Heart left ventricle (tissue), 16 donors: ENCODE data around the gene CCNL2. TPM values are rescaled to one million over a fixed set of nuclear protein-coding genes. Genes with fewer than 3 reads are reported as not detected.

Experiments used
- ATAC-seq, 4 donors: fragments of 200-7000 bp; cut with Tn5 transposase; one replicate each; pipeline ENCODE4 v1.9.1; 2020 to 2022; ENCODE audit warnings: moderate library complexity in 4 of 4, mild to moderate bottlenecking in 3 of 4, moderate number of reproducible peaks in 1 of 4
- DNase-seq, 5 donors: peaks; one replicate each; pipeline ENCODE4 v3.0.0-alpha.2; 2020
- H3K27ac ChIP-seq, 12 donors: fragments of 200-600 bp; sonication (generic) in 4 of 12; one replicate each; pipeline versions ENCODE4 v1.5.0 to v1.8.0; 2016 to 2022; ENCODE audit warnings: mild to moderate bottlenecking in 2 of 12
- H3K27me3 ChIP-seq, 9 donors: fragments of 200-600 bp; sonication (generic) in 2 of 9; one replicate each; pipeline versions ENCODE4 v1.5.1 to v1.8.0; 2016 to 2022; ENCODE audit warnings: mild to moderate bottlenecking in 3 of 9
- H3K36me3 ChIP-seq, 9 donors: fragments of 200-600 bp; sonication (generic) in 2 of 9; one replicate each; pipeline versions ENCODE4 v1.5.0 to v1.8.0; 2018 to 2022; ENCODE audit warnings: mild to moderate bottlenecking in 2 of 9
- H3K4me1 ChIP-seq, 12 donors: fragments of 200-600 bp; sonication (generic) in 4 of 12; one replicate each; pipeline versions ENCODE4 v1.5.0 to v1.8.0; 2016 to 2022; ENCODE audit warnings: mild to moderate bottlenecking in 3 of 12
- H3K4me3 ChIP-seq, 12 donors: fragments of 200-600 bp; sonication (generic) in 4 of 12; one replicate each; pipeline versions ENCODE4 v1.5.0 to v1.8.0; 2017 to 2022; ENCODE audit warnings: mild to moderate bottlenecking in 9 of 12, moderate library complexity in 4 of 12
- H3K9me3 ChIP-seq, 12 donors: fragments of 200-600 bp; sonication (generic) in 4 of 12; one replicate each; pipeline versions ENCODE4 v1.5.0 to v1.8.0; 2016 to 2022; ENCODE audit warnings: mild to moderate bottlenecking in 1 of 12
- POLR2A ChIP-seq, 2 donors: fragments of 450-650 bp; IDR thresholded peaks; one replicate each; pipeline ENCODE4 v1.6.1; 2017; ENCODE audit warnings: antibody characterized with exemption in 2 of 2, mild to moderate bottlenecking in 2 of 2, moderate library complexity in 2 of 2
- WGBS, 4 donors: extraction: QIAGEN DNeasy Blood & Tissue Kit in 2 of 4; methylation state at CpG; one replicate each; pipeline versions ENCODE4 v1.1.5 to v1.1.7; 2013 to 2018; 5-methylcytosine and 5-hydroxymethylcytosine counted together
- intact Hi-C, 10 donors: fragments of 100-400 bp; cut with DNase I; formaldehyde crosslinking; loops; one replicate each; pipeline versions ENCODE4 v1.11.1 to v1.14.2; 2022
- microRNA-seq, 4 donors: library from miRNA; unstranded; fragments of <30 nt; microRNA quantifications; one replicate each; pipeline versions ENCODE4 to v1.2.0, GENCODE V29; 2017 to 2020
- polyA plus RNA-seq, 2 donors: library from polyadenylated mRNA; stranded (reverse); fragments of 200-250 nt; gene quantifications; one replicate each; pipeline ENCODE4 v1.2.3, GENCODE V29; 2013
- total RNA-seq, 9 donors: library from RNA; depleted of rRNA in 2 of 9; stranded (reverse); fragments of >200 nt in 2 of 9; fragmentation: NEBNext Ultra II Directional in 3 of 9; extraction: Animal tissue kit (Norgen Biotek cat#: 25700) in 3 of 9; gene quantifications; one replicate each; pipeline versions ENCODE4 v1.1.0 to v1.2.4, GENCODE V29; 2016 to 2023
- TF ChIP-seq, protein P1 (sequence below), 12 donors: fragments of 200-600 bp; sonication (generic) in 4 of 12; IDR thresholded peaks; one replicate each; pipeline versions ENCODE4 v1.5.0 to v1.8.0; 2018 to 2022; ENCODE audit warnings: antibody characterized with exemption in 12 of 12, mild to moderate bottlenecking in 5 of 12
- donor health status: ischemic (EF 13 %, LVEDD 7.1; RV severe dilation, severe dysfunction).
- donor health status: healthy with polysubstance abuse.
- donor health status: DM: no; HTN: yes; CAD: no.
- donor health status: DM: no; HTN: no; CAD: no.
- donor health status: ischemic (EF 25% LVEDD 6.9; RV normal size, moderate dysfunction).
- donor health status: ischemic (EF 25% LVEDD 5.7; RV mildly dilated, moderate dysfunction).
- donor health status: healthy.
- donor health status: DM: yes; HTN: yes; CAD: no.
- donor health status: ischemic (EF 35%, LVEDD 5.7; RV mildly dilated, moderate dysfunction).
- donor health status: nonischemic (EF 11% LVEDD 7.7; RV severe dilation, severe dysfunction).
- donor health status: DM: yes; HTN: yes; CAD: no.
- donor health status: PGD.
- donor health status: ischemic (EF 29% LVEDD 5.4; RV normal size, mild dysfunction).
- donor health status: nonischemic (EF 23%, LVEDD 6.1; RV moderate dilation, normal function).

CCNL2 gene
- total and polyA plus RNA-seq, 11 donors = 35.4 to 87.8 (median 50.7) TPM

DNA sequence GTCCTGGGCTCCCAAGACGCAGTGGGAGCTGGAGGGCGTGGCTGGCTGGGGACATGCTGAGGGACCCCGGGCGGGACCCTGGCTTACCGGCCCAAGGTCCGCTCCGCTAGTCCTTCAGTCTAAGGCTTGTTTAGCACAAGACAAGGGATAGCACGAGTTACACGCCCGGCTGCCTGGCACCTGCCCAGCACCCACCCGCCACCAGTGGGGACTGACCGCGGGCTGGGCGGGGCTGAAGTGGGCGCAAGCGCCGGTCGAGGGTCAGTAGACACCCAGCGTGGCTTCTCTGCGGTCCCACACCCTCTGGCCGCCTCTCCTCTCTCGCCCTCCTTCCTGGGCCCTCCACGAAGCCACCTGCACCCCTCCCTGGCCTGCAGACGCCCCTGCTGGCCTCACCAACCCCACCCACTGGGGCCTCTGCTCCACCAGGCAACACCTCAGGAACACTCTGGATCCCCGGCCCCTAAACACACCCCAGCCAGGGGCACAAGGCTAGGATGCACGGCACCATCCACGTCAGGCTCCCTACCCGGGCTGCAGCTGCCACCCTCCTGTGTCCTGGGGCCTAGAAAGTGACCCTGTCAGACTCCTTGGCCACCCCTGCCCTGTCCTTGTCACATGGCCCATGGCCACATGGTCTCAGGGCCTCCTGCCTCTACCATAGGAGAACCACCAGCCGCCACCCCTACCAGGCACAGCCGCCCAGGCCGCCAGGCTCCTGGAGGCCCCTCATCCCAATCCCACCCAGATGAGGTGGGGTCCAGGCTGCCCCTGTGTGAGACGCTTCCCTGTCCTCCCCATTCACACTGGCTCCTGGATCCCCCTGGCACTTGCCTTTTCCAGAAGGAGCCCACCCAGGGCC, 62.0 kb downstream of the CCNL2 start:
- DNase-seq (no peak), ATAC-seq (no peak)
- intact Hi-C loops = no loop called here
- no peaks in the 10 kb centered on the region for H3K4me1 ChIP-seq
- no peak overlapping the region for H3K27ac ChIP-seq
- TF ChIP-seq POLR2A (IDR thresholded peaks at IDR 0.05) = no peak
- TF ChIP-seq, protein P1, sequence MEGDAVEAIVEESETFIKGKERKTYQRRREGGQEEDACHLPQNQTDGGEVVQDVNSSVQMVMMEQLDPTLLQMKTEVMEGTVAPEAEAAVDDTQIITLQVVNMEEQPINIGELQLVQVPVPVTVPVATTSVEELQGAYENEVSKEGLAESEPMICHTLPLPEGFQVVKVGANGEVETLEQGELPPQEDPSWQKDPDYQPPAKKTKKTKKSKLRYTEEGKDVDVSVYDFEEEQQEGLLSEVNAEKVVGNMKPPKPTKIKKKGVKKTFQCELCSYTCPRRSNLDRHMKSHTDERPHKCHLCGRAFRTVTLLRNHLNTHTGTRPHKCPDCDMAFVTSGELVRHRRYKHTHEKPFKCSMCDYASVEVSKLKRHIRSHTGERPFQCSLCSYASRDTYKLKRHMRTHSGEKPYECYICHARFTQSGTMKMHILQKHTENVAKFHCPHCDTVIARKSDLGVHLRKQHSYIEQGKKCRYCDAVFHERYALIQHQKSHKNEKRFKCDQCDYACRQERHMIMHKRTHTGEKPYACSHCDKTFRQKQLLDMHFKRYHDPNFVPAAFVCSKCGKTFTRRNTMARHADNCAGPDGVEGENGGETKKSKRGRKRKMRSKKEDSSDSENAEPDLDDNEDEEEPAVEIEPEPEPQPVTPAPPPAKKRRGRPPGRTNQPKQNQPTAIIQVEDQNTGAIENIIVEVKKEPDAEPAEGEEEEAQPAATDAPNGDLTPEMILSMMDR (IDR thresholded peaks at IDR 0.05) = no peak
- 95 to 96% (median 95%) methylated on average over 29 to 32 of the region's 32 CpGs for WGBS, 4 donors
- peaks cover 0 to 58% (median 41%) of the 10 kb centered on the region in 9 donors for H3K36me3 ChIP-seq
- no peaks in the 10 kb centered on the region for H3K9me3 ChIP-seq
- H3K4me3 ChIP-seq = no peak overlapping the region
- H3K27me3 ChIP-seq = no peaks in the 10 kb centered on the region

DNA sequence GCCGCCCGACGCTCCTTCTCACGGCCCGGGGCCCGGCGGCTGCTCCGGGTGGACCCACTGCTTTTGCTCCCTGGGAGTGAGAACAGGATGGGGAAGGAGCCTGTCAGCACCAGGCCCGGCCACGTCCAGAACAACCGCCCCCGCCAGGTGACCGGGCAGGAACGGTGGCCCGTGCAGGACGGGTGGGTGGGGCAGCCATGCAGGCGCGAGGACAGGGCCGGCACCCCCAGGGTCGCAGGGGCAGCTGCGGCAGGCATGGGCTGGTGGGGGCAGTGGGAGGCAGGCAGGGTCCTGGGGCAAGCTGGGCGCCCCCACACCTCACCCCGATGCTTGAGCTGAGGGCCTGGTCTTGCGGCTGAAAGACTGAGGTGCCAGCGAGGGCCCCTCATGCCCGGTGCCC, 62.7 kb downstream of the CCNL2 start:
- DNase-seq (no peak), ATAC-seq (no peak)
- Histone ChIP-seq H3K9me3 (no peaks in the 10 kb centered on the region), H3K27ac (no peak overlapping the region), H3K27me3 (no peaks in the 10 kb centered on the region), H3K4me3 (no peak overlapping the region), H3K36me3 (peaks cover 0 to 50% (median 34%) of the 10 kb centered on the region in 9 donors), H3K4me1 (peaks cover 0 to 2% (median 0%) of the 10 kb centered on the region in 12 donors)
- 91 to 94% (median 92%) methylated on average over 13 to 26 of the region's 26 CpGs for WGBS, 4 donors
- TF ChIP-seq POLR2A (IDR thresholded peaks at IDR 0.05) = no peak
- TF ChIP-seq, protein P1 (IDR thresholded peaks at IDR 0.05) = no peak
- intact Hi-C loops = no loop called here

DNA sequence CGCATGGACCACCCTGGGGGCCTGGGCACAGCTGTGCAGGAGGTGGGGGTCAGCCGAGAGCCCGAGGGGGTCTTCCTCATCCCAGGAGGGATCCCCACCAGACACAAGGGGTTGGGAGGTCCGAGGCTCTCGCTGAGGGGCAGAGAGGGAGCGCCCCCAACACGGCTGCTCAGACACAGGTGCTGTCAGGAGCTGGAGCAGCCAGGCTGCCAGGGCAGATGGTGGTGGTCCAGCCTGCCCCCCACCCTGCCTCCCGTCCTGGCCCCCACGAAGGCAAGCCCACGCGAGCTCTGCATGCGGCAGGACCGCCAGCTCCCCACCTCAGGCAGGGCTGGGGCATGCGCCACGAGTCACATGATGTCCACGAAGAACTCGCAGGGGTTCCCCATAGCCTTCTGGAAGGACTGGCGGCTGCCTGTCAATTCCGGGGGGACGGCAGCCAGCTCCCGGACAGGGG, 63.3 kb downstream of the CCNL2 start:
- Histone ChIP-seq H3K27ac (no peak overlapping the region), H3K4me3 (no peak overlapping the region), H3K36me3 (peaks cover 0 to 46% (median 30%) of the 10 kb centered on the region in 9 donors), H3K27me3 (no peaks in the 10 kb centered on the region), H3K4me1 (peaks cover 0 to 8% (median 4%) of the 10 kb centered on the region in 12 donors), H3K9me3 (no peaks in the 10 kb centered on the region)
- WGBS, 4 donors = 90 to 93% (median 91%) methylated on average over 7 to 21 of the region's 21 CpGs
- DNase-seq (no peak), ATAC-seq (no peak)
- intact Hi-C loops = no loop called here
- TF ChIP-seq, protein P1 (IDR thresholded peaks at IDR 0.05) = no peak
- TF ChIP-seq POLR2A (IDR thresholded peaks at IDR 0.05) = no peak

Small RNAs within 50 kb of the gene (microRNA-seq; reads per million reads assigned to microRNA genes)
- 0 to 0.62 (median 0.10) reads per million in 4 donors for gene MIR6808

Other genes with a start within 250 kb of the CCNL2 start
- gene TTLL10, start 225.5 kb downstream of the CCNL2 start, total RNA-seq = under 1 TPM in 5 of 9 donors, not detected in 4; 0.14 to 0.53 (median 0.27) TPM
- gene TTLL10, start 225.5 kb downstream of the CCNL2 start, polyA plus RNA-seq = under 1 TPM; 0.03 to 0.19 TPM
- under 1 TPM in 2 of 9 donors, not detected in 7; 0.77 to 0.93 TPM for gene TNFRSF18, start 192.7 kb downstream of the CCNL2 start, total RNA-seq
- under 1 TPM in 1 of 2 donors, not detected in 1; 0.24 TPM for gene TNFRSF18, start 192.7 kb downstream of the CCNL2 start, polyA plus RNA-seq
- 10 to 100 TPM in 1 of 9 donors, 1 to 10 TPM in 8; 1.1 to 23.8 (median 2.7) TPM for gene TNFRSF4, start 185.2 kb downstream of the CCNL2 start, total RNA-seq
- gene TNFRSF4, start 185.2 kb downstream of the CCNL2 start, polyA plus RNA-seq = 1 to 10 TPM; 3.2 to 4.0 TPM
- 100 to 1,000 TPM; 102 to 167 (median 120) TPM for gene SDF4, start 167.3 kb downstream of the CCNL2 start, total RNA-seq
- gene SDF4, start 167.3 kb downstream of the CCNL2 start, polyA plus RNA-seq = 100 to 1,000 TPM; 102 to 212 TPM
- gene B3GALT6, start 167.1 kb downstream of the CCNL2 start, total RNA-seq = 10 to 100 TPM in 7 of 9 donors, 1 to 10 TPM in 2; 8.1 to 21.4 (median 11.2) TPM
- gene B3GALT6, start 167.1 kb downstream of the CCNL2 start, polyA plus RNA-seq = 10 to 100 TPM in 1 of 2 donors, 1 to 10 TPM in 1; 6.7 to 15.7 TPM
- gene C1QTNF12, start 152.6 kb downstream of the CCNL2 start, total RNA-seq = 1 to 10 TPM in 2 of 9 donors, under 1 TPM in 5, not detected in 2; 0.72 to 3.5 (median 0.85) TPM
- under 1 TPM; 0.84 to 0.93 TPM for gene C1QTNF12, start 152.6 kb downstream of the CCNL2 start, polyA plus RNA-seq
- 10 to 100 TPM; 23.3 to 43.9 (median 33.2) TPM for gene UBE2J2, start 125.5 kb downstream of the CCNL2 start, total RNA-seq
- gene UBE2J2, start 125.5 kb downstream of the CCNL2 start, polyA plus RNA-seq = 10 to 100 TPM; 38.7 to 53.6 TPM
- 10 to 100 TPM in 1 of 9 donors, 1 to 10 TPM in 5, under 1 TPM in 3; 0.81 to 12.2 (median 3.7) TPM for gene SCNN1D, start 118.9 kb downstream of the CCNL2 start, total RNA-seq
- gene SCNN1D, start 118.9 kb downstream of the CCNL2 start, polyA plus RNA-seq = 1 to 10 TPM in 1 of 2 donors, under 1 TPM in 1; 0.47 to 6.2 TPM
- gene ACAP3, start 91.4 kb downstream of the CCNL2 start, total RNA-seq = 10 to 100 TPM; 28.7 to 56.3 (median 34.1) TPM
- 10 to 100 TPM; 20.1 to 59.5 TPM for gene ACAP3, start 91.4 kb downstream of the CCNL2 start, polyA plus RNA-seq
- gene PUSL1, start 90.7 kb downstream of the CCNL2 start, total RNA-seq = 10 to 100 TPM in 4 of 9 donors, 1 to 10 TPM in 5; 6.8 to 17.7 (median 9.7) TPM
- 10 to 100 TPM; 16.0 to 16.2 TPM for gene PUSL1, start 90.7 kb downstream of the CCNL2 start, polyA plus RNA-seq
- gene INTS11, start 74.7 kb downstream of the CCNL2 start, total RNA-seq = 10 to 100 TPM; 46.8 to 91.3 (median 67.6) TPM
- 100 to 1,000 TPM in 1 of 2 donors, 10 to 100 TPM in 1; 81.7 to 117 TPM for gene INTS11, start 74.7 kb downstream of the CCNL2 start, polyA plus RNA-seq
- 100 to 1,000 TPM in 2 of 9 donors, 10 to 100 TPM in 7; 50.7 to 220 (median 72.4) TPM for gene CPTP, start 74.5 kb downstream of the CCNL2 start, total RNA-seq
- 100 to 1,000 TPM in 1 of 2 donors, 10 to 100 TPM in 1; 57.6 to 226 TPM for gene CPTP, start 74.5 kb downstream of the CCNL2 start, polyA plus RNA-seq
- under 1 TPM; 0.21 to 0.80 (median 0.38) TPM for gene TAS1R3, start 68.1 kb downstream of the CCNL2 start, total RNA-seq
- gene TAS1R3, start 68.1 kb downstream of the CCNL2 start, polyA plus RNA-seq = 1 to 10 TPM in 1 of 2 donors, under 1 TPM in 1; 0.24 to 1.3 TPM
- 100 to 1,000 TPM in 3 of 9 donors, 10 to 100 TPM in 6; 75.3 to 177 (median 85.3) TPM for gene DVL1, start 49.9 kb downstream of the CCNL2 start, total RNA-seq
- 100 to 1,000 TPM; 110 to 129 TPM for gene DVL1, start 49.9 kb downstream of the CCNL2 start, polyA plus RNA-seq
- gene MXRA8, start 40.8 kb downstream of the CCNL2 start, total RNA-seq = 10 to 100 TPM; 10.5 to 49.3 (median 20.0) TPM
- gene MXRA8, start 40.8 kb downstream of the CCNL2 start, polyA plus RNA-seq = 10 to 100 TPM; 17.7 to 19.5 TPM
- gene AURKAIP1, start 24.1 kb downstream of the CCNL2 start, total RNA-seq = 100 to 1,000 TPM; 157 to 273 (median 188) TPM
- 100 to 1,000 TPM; 268 to 465 TPM for gene AURKAIP1, start 24.1 kb downstream of the CCNL2 start, polyA plus RNA-seq
- gene MRPL20, start 8.0 kb upstream of the CCNL2 start, total RNA-seq = 100 to 1,000 TPM; 112 to 208 (median 128) TPM
- gene MRPL20, start 8.0 kb upstream of the CCNL2 start, polyA plus RNA-seq = 100 to 1,000 TPM; 147 to 238 TPM
- 1 to 10 TPM in 8 of 9 donors, under 1 TPM in 1; 0.58 to 4.0 (median 1.3) TPM for gene ANKRD65, start 21.9 kb upstream of the CCNL2 start, total RNA-seq
- gene ANKRD65, start 21.9 kb upstream of the CCNL2 start, polyA plus RNA-seq = 1 to 10 TPM in 1 of 2 donors, under 1 TPM in 1; 0.86 to 1.5 TPM
- 10 to 100 TPM; 11.0 to 49.5 (median 18.8) TPM for gene VWA1, start 36.4 kb upstream of the CCNL2 start, total RNA-seq
- gene VWA1, start 36.4 kb upstream of the CCNL2 start, polyA plus RNA-seq = 10 to 100 TPM in 1 of 2 donors, 1 to 10 TPM in 1; 7.0 to 13.2 TPM
- gene ATAD3C, start 50.4 kb upstream of the CCNL2 start, total RNA-seq = 1 to 10 TPM in 3 of 9 donors, under 1 TPM in 4, not detected in 2; 0.12 to 3.4 (median 0.60) TPM
- under 1 TPM; 0.49 to 0.53 TPM for gene ATAD3C, start 50.4 kb upstream of the CCNL2 start, polyA plus RNA-seq
- 10 to 100 TPM in 2 of 9 donors, 1 to 10 TPM in 7; 2.2 to 12.1 (median 5.8) TPM for gene ATAD3B, start 72.4 kb upstream of the CCNL2 start, total RNA-seq
- gene ATAD3B, start 72.4 kb upstream of the CCNL2 start, polyA plus RNA-seq = 10 to 100 TPM; 11.0 to 15.6 TPM
- 10 to 100 TPM; 11.3 to 25.3 (median 18.1) TPM for gene ATAD3A, start 112.8 kb upstream of the CCNL2 start, total RNA-seq
- gene ATAD3A, start 112.8 kb upstream of the CCNL2 start, polyA plus RNA-seq = 10 to 100 TPM; 21.5 to 49.5 TPM
- gene TMEM240, start 141.3 kb upstream of the CCNL2 start, total RNA-seq = 1 to 10 TPM in 8 of 9 donors, not detected in 1; 2.6 to 5.6 (median 4.2) TPM
- gene TMEM240, start 141.3 kb upstream of the CCNL2 start, polyA plus RNA-seq = 10 to 100 TPM in 1 of 2 donors, 1 to 10 TPM in 1; 1.5 to 12.4 TPM
- 100 to 1,000 TPM in 5 of 9 donors, 10 to 100 TPM in 4; 76.3 to 160 (median 106) TPM for gene SSU72, start 175.5 kb upstream of the CCNL2 start, total RNA-seq
- gene SSU72, start 175.5 kb upstream of the CCNL2 start, polyA plus RNA-seq = 100 to 1,000 TPM; 113 to 138 TPM
- gene FNDC10, start 200.8 kb upstream of the CCNL2 start, total RNA-seq = 1 to 10 TPM; 1.9 to 6.7 (median 3.6) TPM
- 1 to 10 TPM; 1.1 to 4.6 TPM for gene FNDC10, start 200.8 kb upstream of the CCNL2 start, polyA plus RNA-seq
- gene MIB2, start 216.2 kb upstream of the CCNL2 start, total RNA-seq = 100 to 1,000 TPM in 1 of 9 donors, 10 to 100 TPM in 8; 59.2 to 114 (median 76.3) TPM
- 100 to 1,000 TPM in 1 of 2 donors, 10 to 100 TPM in 1; 40.7 to 121 TPM for gene MIB2, start 216.2 kb upstream of the CCNL2 start, polyA plus RNA-seq
- gene MMP23B, start 232.8 kb upstream of the CCNL2 start, total RNA-seq = 100 to 1,000 TPM in 1 of 9 donors, 10 to 100 TPM in 8; 35.4 to 128 (median 59.0) TPM
- gene MMP23B, start 232.8 kb upstream of the CCNL2 start, polyA plus RNA-seq = 10 to 100 TPM; 10.4 to 85.9 TPM